Measurements from ENCODE around the gene CDX4.

CDX4 gene

DNA sequence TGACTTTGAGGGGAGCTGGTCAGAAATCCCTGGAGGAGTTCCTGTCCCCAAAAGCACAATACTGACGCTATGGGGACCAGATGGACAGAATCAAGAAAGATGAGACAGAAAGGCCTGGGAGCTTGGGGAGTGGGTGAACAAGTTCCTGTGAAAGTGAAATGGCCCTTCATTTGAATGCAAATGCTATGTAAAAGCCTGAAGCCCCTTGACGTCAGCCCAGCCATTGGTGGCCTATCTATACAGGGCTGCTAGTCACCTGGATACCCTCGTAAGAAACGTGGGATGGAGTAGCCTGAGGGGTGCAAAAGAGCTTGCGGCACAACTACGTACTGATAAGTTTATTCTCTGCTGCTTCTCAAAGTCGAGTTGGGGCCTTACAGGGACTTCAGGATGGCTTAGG lies at the start of gene CDX4:
CDX4 (plus strand) TSS at position 223 of the 400 bp plus-strand sequence. CDS start 201 bp downstream, outside the sequence.
- ChIA-PET POLR2A (no interaction called here), CTCF (no interaction called here)
- TF ChIP-seq SP1 (IDR thresholded peaks at IDR 0.05) (no peak), HDGF (IDR thresholded peaks at IDR 0.05; ENCODE audit: borderline replicate concordance) (no peak), ELF4 (IDR thresholded peaks at IDR 0.05) (no peak)
- no peak for DNase-seq (ENCODE audit: extremely low spot score)

DNA sequence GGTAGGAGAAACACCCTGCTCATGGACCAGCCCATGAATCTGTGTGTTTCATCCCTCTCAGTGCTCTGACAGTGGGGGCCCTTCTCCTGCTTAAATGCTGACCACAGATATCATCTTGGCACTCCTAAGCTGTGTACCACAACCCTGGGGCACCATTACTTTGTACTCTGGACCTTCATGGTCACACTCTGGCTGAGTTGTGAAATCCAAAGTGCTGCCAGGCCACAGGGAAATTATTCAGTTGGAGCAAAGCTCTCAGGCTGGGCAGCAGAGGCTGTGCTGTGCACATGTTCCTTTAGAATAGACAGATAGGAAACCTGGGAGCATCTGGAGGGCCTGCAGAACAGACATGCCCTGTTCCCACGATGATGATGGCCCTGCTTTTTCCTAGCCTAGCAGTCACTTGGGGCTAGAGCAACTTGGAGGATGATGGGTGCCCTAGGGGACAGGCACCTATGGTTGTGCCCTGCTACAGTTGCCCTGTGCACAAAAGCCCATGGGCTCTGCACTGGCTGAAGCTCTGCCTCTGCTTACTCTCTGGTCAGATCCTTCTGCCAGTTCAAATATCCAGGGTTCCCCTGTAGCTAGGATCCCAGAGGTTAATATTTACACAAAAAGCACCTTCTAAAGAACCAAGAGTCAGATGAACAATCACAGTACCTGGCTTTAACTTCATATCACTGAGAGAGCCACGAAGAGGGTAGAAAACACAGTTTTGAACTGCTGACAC lies 48.5 kb upstream of the CDX4 start:
- TF ChIP-seq LEF1 (IDR thresholded peaks at IDR 0.05; ENCODE audit: borderline replicate concordance) (no peak), FOXM1 (IDR thresholded peaks at IDR 0.05; ENCODE audit: borderline replicate concordance) (no peak), SUZ12 (IDR thresholded peaks at IDR 0.05) (no peak), FOXK2 (IDR thresholded peaks at IDR 0.05) (no peak), TARDBP (IDR thresholded peaks at IDR 0.05) (no peak), ELF4 (IDR thresholded peaks at IDR 0.05) (no peak), CTBP1 (IDR thresholded peaks at IDR 0.05; ENCODE audit: borderline replicate concordance) (no peak), NFRKB (IDR thresholded peaks at IDR 0.05) (no peak), ARNT (IDR thresholded peaks at IDR 0.05) (no peak), BHLHE40 (IDR thresholded peaks at IDR 0.05; ENCODE audit: borderline replicate concordance) (no peak), FOXA1 (IDR thresholded peaks at IDR 0.05) (no peak), ZNF384 (IDR thresholded peaks at IDR 0.05) (no peak)
- TF ChIP-seq, protein P1, sequence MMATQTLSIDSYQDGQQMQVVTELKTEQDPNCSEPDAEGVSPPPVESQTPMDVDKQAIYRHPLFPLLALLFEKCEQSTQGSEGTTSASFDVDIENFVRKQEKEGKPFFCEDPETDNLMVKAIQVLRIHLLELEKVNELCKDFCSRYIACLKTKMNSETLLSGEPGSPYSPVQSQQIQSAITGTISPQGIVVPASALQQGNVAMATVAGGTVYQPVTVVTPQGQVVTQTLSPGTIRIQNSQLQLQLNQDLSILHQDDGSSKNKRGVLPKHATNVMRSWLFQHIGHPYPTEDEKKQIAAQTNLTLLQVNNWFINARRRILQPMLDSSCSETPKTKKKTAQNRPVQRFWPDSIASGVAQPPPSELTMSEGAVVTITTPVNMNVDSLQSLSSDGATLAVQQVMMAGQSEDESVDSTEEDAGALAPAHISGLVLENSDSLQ (IDR thresholded peaks at IDR 0.05) = no peak
- DNase-seq (ENCODE audit: extremely low spot score) = no peak
- CTCF ChIA-PET = no interaction called here
- POLR2A ChIA-PET = no interaction called here

GRCh38 chrX:73400136-73400748 lies 46.6 kb upstream of the CDX4 start:
- POLR2A ChIA-PET = no interaction called here
- CTCF ChIA-PET = no interaction called here
- no peak for DNase-seq (ENCODE audit: extremely low spot score)
- TF ChIP-seq ARNT (IDR thresholded peaks at IDR 0.05) (no peak), SP1 (IDR thresholded peaks at IDR 0.05) (no peak), FOXM1 (IDR thresholded peaks at IDR 0.05; ENCODE audit: borderline replicate concordance) (no peak), HDGF (IDR thresholded peaks at IDR 0.05; ENCODE audit: borderline replicate concordance) (no peak), BHLHE40 (IDR thresholded peaks at IDR 0.05; ENCODE audit: borderline replicate concordance) (no peak), SUZ12 (IDR thresholded peaks at IDR 0.05) (no peak), NFRKB (IDR thresholded peaks at IDR 0.05) (no peak), CTBP1 (IDR thresholded peaks at IDR 0.05; ENCODE audit: borderline replicate concordance) (no peak), L3MBTL2 (conservative IDR thresholded peaks at IDR 0.05) (no peak), FOXK2 (IDR thresholded peaks at IDR 0.05) (no peak), TARDBP (IDR thresholded peaks at IDR 0.05) (no peak), LEF1 (IDR thresholded peaks at IDR 0.05; ENCODE audit: borderline replicate concordance) (no peak), ELF4 (IDR thresholded peaks at IDR 0.05) (no peak), FOXA1 (IDR thresholded peaks at IDR 0.05) (no peak)

GRCh38 chrX:73401591-73402266 lies 45.1 kb upstream of the CDX4 start:
- DNase-seq (ENCODE audit: extremely low spot score) = no peak
- TF ChIP-seq NFRKB (IDR thresholded peaks at IDR 0.05) (no peak), ELF4 (IDR thresholded peaks at IDR 0.05) (no peak), FOXA1 (IDR thresholded peaks at IDR 0.05) (no peak), CTBP1 (IDR thresholded peaks at IDR 0.05; ENCODE audit: borderline replicate concordance) (no peak), ARNT (IDR thresholded peaks at IDR 0.05) (no peak)
- CTCF ChIA-PET = interaction anchor here (0.8 kb wide), 1 partner anchor 955 kb away, joined by 5 read pairs; no protein-coding TSS in a partner anchor
- POLR2A ChIA-PET = no interaction called here

GRCh38 chrX:73412930-73413329 lies 33.9 kb upstream of the CDX4 start:
- TF ChIP-seq, protein P1 (IDR thresholded peaks at IDR 0.05) = no peak
- TF ChIP-seq TARDBP (IDR thresholded peaks at IDR 0.05) = no peak
- no peak for TF ChIP-seq FOXK2 (IDR thresholded peaks at IDR 0.05)
- no peak for TF ChIP-seq ELF4 (IDR thresholded peaks at IDR 0.05)
- no peak for TF ChIP-seq FOXM1 (IDR thresholded peaks at IDR 0.05; ENCODE audit: borderline replicate concordance)
- ChIA-PET CTCF (no interaction called here), POLR2A (no interaction called here)
- DNase-seq (ENCODE audit: extremely low spot score) = no peak

GRCh38 chrX:73447311-73447794 lies 500 bp downstream of the CDX4 start:
- TF ChIP-seq FOXA1 (IDR thresholded peaks at IDR 0.05) (no peak), LEF1 (IDR thresholded peaks at IDR 0.05; ENCODE audit: borderline replicate concordance) (no peak), FOXK2 (IDR thresholded peaks at IDR 0.05) (no peak), NFRKB (IDR thresholded peaks at IDR 0.05) (no peak), HDGF (IDR thresholded peaks at IDR 0.05; ENCODE audit: borderline replicate concordance) (no peak), ZNF384 (IDR thresholded peaks at IDR 0.05) (no peak), TARDBP (IDR thresholded peaks at IDR 0.05) (no peak), ARNT (IDR thresholded peaks at IDR 0.05) (no peak), ELF4 (IDR thresholded peaks at IDR 0.05) (no peak), FOXM1 (IDR thresholded peaks at IDR 0.05; ENCODE audit: borderline replicate concordance) (no peak), SP1 (IDR thresholded peaks at IDR 0.05) (no peak), SUZ12 (IDR thresholded peaks at IDR 0.05) (no peak), CTBP1 (IDR thresholded peaks at IDR 0.05; ENCODE audit: borderline replicate concordance) (no peak), L3MBTL2 (conservative IDR thresholded peaks at IDR 0.05) (no peak), BHLHE40 (IDR thresholded peaks at IDR 0.05; ENCODE audit: borderline replicate concordance) (no peak)
- TF ChIP-seq, protein P1 (IDR thresholded peaks at IDR 0.05) = no peak
- CTCF ChIA-PET = no interaction called here
- POLR2A ChIA-PET = no interaction called here
- DNase-seq (ENCODE audit: extremely low spot score) = no peak

Data from HEK293T (cell line).